CD4-positive, alpha-beta T cell treated with Interleukin-2 at 100 ng/mL for 4 hours (primary cell): Measurements from ENCODE around the gene KLHL13.
"Not testable (repeated sequence)": the region's sequence is repeated elsewhere in the genome, so short reads cannot be mapped to it uniquely, and the experiment has no call there.

Experiments
- DNase-seq: peaks from one replicate; pipeline ENCODE4 v3.0.0-alpha.2; 2020; ENCODE audit warnings: low spot score

KLHL13 gene

DNA sequence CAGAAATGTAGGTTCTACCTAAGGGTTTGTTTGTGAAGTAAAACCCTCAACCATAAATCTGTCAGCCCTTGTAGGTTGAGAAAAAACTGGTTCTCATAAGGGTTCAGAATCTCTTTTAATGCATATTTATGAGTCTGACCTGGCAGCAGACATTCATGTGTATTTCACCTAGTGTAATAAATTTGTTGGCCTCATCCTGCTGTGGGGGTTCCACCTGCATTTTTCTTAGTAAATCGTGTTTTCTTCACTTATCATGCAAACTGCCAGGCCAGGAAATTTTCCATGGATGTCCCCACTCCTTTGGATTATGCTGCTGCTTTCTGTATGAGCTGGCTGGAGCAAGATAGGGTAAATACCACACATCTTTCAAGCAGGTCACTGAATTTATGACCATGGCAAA is 42.4 kb downstream of the KLHL13 start:
- DNase-seq, result no peak

DNA sequence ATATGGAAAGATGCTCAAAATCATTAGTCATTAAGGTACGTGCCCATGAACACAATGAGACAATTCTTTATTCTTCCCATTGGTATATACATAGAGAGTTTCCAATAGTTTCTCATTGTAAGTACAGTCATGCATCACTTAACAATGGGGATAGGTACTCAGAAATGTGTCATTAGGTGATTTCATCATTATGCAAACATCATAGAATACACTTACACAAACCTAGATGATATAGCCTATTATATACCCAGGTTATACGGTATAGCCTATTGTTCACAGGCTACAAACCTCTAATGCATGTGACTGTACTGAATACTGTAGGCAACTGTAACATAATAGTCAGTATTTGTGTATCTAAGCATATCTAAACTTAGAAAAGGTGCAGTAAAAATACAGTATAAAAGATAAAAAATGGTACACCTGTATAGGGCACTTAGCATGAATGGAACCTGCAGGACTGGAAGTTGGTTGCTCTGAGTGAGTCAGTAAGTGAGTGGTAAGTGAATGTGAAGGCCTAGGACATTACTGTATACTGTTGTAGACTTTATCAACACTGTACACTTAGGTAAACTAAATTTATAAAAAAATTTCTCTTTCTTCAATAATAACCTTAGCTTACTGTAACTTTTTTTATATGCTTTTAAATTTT is 49.6 kb downstream of the KLHL13 start:
- no peak for DNase-seq

DNA sequence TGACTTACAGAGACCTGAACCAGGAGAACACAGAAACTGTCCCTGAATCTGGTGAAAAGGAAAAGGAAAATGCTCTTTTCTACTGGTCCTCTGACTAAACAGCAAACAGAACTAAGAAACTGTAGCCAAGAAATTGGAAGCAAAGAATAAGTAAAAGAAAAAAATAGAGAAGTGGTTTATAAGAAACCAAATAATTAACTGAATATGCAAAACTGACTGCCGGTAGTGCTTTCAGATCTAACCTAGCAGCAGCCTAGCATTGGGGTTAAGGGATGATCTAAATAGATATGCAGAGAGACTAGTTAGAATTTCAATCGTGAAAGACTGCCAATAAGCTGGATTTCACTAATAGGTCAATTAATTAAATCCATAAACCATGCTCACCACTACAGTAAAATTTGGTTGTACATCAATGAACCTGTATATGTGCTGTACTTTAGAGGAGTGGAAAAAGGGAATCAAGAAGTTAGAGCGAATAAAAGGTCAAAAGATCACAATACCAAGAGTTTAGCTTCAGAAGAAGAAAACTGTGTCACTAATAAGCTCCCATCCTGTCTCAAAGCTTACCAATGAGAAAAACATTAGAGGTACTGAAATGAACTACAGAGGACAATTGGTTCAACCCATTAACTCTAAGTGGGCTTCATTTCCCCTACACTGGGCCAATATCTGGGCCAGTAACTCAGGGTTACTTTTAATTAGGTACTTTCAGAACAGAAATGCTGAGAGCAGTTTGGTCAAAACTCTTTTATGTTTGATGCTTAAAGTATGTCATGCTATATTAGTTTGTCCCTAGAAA is 53.6 kb downstream of the KLHL13 start:
- DNase-seq, result no peak

DNA sequence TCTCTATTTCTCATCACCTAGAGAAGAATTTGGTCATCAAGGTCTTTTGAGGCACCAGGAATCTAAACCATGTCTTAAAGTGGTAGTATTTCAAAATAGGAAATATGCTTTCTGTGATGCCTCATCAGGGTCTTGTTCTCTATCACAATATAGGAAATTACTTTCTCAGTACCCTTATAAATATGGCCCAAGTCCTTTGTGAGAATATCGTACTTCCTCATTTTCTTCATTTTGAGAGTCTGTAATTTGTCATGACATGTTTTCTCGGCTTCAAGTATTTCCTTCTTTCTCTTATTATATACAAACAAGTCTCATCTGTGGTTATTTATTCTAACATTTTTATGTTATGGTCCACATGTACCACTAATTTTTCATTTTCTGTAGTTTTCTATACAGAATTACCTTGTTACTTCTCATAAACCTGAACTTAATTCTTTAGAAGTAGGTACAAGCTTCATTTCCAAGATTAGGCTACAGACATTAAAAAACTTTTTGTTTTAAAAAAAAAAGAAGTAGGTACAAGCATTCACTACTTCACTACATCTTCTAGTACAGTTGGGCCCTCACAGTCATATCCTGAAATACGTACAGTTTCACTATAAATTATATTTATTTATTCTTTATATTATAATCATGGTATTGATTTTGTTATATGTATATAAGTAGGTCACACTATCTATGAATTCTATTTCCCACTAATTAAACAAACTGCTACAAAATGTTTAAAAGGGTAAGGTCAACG is 54.4 kb downstream of the KLHL13 start:
- no peak for DNase-seq

DNA sequence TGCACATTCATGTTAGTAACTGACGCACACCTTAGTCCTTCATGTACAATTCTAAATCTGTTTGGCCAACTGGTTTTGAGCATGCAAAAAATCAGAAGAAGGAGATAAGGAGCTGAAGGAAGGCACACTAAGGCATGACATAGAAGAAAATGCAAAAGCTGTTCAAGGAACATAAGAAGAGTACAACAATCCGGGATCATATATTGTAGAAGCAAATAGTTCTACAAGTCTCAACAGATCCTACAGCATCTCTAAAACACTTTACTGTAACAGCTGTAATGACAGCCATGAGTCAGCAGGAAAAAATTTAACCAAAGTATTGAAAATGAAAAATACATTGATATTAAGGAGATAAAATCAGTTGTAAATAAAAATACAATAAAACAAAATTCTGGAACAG is 57.7 kb downstream of the KLHL13 start:
- no peak for DNase-seq

DNA sequence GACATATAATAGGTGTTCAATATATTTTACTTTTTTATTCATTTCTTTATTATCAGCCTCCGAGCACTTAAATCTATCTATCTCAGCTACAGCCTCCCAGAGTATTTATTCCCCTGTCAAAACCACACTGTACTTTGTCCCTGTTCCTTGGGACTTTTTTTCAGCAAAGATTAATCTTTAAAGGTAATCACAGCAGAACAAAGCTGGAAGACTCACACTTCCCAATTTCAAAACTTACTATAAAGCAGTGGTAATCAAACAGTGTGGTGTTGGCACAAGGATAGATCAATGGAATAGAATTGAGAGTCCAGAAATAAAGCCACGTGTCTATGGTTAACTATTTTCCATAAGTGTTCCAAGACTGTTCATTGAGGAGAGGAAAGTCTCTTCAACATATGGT is 59.7 kb downstream of the KLHL13 start:
- no peak for DNase-seq

DNA sequence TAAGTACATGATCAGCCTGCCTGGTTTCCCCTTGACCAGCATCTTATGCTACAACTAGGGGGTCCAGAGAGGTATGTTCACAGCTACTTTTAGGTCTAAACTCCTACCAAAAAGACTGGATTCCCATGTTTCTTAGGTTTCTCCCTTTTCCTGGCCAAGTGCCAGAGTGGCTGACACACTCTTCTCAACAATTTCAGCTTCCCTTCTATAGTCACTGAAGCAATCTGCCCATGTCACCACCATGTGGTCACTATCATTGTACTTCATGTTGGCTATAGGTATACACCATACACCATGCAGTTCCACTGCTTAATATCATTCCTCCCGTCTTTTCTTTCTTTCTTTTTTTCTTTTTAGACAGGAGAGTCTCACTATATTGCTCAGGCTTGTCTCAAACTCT is 66.9 kb downstream of the KLHL13 start:
- DNase-seq, result no peak

DNA sequence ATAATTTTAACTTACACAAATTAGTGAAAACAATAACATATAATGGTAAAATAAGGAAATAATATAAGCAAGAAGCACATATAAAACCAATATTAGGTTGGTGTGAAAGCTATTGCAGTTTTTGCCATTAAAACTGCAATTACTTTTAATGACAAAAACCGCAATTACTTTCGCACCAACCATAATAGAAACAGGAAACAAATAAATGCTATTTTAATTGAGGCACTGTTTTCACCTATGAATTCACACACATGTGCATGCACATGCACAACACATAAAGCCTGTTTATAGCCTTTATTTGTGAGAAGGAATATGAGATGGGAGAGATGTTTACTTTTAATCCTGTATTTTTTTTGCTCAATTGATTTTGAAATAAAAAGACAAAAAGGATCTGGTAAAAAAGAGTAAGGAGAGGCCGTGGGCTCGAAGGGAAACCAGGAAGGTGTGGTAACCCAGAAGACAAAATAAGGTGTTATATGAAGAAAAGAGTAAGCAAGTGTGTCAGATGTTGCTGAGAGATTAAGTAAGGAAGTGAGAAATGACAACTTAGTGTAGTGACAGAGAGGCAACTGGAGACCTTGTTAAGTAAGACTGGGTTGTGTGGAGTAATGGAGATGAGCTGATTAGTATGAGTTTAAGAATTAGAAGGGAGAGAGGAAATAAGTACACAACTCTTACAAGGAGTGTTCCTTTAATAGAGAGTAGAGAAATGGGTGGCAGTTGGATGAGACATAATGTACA is 69.0 kb downstream of the KLHL13 start:
- no peak for DNase-seq

DNA sequence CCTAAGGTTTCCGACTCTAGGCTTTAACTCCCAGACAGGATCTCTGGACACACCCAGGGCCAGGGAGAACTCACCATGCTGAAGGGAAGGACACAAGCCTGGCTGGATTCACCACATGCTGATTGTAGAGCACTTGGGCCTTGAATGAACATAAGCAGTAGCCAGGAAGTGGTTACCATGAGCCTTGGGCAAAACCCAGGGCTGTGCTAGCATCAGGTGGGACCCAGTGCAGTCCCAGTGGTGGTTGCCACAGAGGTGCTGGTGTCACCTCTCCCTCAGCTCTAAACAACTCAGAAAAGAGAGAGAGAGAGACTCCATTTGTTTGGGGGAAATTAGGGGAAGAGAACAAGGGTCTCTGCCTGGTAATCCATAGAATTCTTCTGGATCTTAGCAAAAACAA is 77.0 kb downstream of the KLHL13 start:
- no peak for DNase-seq

DNA sequence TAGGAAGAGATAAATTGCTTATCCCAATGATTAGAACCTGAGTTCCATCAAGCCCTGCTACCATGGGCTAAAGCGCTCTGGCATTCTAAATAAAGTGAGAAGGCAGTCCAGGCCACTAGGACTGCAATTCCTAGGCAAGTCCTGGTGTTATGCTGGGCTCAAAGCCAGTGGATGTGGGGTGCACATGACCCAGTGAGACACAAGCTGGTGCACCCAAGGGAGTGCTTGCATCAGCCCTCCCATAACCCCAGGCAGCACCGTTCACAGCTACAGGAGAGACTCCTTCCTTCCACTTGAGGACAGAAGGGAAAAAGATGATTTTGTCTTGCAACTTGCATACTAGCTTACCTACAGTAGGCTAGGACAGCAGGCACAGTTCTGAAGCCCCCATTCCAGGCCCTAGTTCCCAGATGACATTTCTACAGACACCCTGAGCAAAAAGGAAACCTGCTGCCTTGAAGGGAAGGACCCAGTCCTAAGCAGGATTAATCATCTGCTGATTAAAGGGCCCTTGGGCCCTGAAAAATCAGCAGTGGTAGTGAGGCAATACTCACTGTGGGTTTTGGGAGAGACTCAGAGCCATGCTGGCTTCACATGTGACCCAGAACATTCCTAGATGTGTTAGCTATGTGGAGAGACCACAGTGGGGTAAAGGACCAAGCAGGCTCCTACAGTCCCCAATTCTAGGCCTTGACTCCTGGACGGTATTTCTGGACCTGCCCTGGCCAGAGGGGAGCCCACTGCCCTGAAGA is 77.8 kb downstream of the KLHL13 start:
- DNase-seq, result no peak

DNA sequence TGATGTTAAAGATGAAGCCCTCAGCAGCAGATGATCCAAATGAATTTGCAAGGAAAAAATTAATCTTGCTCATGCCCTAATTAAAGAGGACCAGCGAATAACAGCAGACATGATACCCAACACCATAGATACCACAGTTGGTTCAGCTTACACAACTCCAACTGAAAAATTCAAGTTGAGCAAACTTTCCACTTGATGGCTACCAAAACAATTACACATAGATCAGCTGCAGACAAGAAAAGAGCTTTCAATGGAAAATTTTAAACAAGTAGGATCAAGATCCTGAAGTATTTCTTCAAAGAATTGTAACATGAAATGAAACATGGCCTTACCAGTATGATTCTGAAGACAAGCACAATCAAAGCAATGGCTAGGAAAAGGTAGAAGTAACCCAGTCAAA is 90.0 kb downstream of the KLHL13 start:
- no peak for DNase-seq

DNA sequence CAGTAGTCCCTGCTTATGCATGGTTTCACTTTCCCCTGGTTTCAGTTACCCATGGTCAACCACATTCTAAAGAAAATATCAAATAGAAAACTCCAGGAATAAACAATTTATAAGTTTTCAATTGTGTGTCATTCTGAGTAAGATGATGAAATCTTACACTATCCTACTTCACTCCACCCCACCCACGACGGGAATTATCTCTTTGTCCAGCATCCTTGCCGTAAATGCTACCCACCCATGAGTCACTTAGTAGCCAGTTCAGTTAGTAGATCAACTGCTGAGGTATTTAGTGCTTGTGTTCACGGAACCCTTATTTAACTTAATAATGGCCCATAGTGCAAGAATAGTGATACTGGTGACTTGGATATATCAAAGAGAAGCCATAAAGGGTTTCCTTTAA is 91.4 kb downstream of the KLHL13 start:
- no peak for DNase-seq

DNA sequence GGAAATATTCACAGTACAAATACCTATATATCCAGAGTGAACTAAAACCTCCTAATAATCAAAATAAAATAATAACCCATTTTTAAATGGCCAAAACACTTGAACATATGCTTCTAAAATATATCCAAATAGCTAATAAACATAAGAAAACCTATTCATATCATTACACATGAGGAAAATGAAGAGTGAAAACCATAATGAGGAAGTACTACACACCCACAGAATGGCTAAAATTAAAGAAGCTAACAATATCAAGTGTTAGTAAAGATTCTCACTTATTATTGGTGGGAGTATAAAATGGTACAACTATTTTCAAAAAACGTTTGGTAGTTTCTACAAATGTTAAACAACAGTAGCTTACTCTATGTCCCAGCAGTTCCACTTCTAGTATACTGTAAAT is 92.1 kb downstream of the KLHL13 start:
- no peak for DNase-seq

DNA sequence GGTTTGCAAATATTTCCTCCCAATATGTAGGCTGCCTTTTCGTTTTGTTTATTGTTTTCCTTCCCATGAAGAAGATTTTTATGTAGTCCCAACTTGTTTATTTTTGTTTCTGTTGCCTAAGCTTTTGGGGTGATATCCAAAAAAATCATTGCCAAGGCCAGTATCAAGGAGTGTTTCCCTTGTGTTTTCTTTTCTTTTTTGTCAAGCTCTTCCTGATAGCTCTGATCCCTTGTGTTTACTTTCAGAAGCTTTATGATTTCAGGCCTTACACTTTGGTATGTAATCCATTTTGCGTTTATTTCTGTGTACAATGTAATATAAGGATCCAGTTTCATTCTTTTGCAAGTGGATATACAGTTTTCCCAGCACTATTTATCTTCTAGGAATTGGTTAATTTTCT is 93.9 kb downstream of the KLHL13 start:
- DNase-seq, result no peak

DNA sequence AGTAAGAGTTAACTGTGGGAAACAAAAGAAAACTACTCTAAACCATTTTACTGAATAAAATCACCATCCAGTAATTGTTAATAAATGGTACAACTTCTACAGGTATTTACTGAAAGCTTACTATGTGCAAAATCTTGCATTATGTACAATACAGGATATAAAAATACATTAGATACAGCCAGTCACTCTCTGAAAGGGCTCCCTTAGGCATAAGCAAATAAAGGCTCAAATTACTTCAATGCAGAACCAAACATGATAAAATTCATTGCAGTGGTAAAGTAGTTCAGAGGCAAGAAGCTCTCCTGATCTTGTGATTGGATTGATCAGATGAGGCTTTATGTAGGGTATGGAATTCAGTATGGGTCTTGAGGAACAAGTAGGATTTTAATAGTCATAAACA is 100.2 kb downstream of the KLHL13 start:
- no peak for DNase-seq

DNA sequence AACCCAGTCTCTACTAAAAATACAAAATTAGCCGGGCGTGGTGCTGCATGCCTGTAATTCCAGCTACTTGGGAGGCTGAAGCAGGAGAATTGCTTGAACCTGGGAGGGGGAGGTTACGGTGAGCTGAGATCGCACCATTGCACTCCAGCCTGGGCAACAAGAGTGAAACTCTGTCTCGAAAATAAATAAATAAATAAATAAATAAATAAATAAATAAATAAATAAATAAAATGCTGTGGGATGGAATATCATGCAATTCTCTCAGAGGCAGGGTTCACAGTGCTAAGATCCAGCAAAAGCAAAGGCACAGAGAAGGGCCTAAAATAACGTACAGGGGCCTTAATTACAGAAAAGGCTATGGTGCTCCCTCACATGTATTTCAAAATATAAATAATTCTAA is 114.2 kb downstream of the KLHL13 start:
- DNase-seq, result not testable (repeated sequence)

DNA sequence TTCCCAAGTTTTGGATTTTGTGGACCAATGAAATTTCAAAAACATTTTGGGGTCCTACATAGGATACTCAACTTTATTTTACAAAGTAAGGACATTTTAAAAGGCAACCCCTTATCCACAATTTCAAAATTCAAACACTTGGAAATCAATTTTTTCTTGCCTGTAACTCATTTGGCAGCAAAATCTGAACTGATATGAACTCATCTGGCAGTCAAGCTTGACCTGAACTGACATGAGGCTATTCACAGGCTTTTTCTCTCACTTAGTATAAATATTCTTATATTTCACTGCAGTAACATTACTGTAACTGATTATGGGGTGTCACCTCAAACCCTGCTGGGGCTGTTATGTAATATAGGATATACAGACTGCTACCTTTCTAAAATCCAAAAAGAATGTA is 116.1 kb downstream of the KLHL13 start:
- no peak for DNase-seq

DNA sequence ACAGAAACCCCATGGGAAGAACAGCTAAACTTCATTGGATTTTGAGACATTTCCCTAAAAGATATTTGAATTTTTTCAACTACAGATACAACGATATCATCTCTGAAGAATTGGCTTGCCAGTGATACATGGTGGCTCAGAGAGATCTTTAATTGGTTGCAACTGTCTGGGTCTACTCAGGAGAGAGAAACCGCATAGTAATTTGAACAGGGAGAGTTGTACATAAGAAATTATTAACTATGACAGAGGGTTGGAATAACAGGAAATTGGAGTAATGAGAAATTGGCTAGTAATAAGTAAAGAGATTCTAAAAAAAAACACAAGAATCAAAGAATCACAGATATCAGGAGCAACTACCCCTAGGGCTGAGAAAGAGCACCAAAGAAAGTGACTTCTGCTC is 118.4 kb downstream of the KLHL13 start:
- no peak for DNase-seq

DNA sequence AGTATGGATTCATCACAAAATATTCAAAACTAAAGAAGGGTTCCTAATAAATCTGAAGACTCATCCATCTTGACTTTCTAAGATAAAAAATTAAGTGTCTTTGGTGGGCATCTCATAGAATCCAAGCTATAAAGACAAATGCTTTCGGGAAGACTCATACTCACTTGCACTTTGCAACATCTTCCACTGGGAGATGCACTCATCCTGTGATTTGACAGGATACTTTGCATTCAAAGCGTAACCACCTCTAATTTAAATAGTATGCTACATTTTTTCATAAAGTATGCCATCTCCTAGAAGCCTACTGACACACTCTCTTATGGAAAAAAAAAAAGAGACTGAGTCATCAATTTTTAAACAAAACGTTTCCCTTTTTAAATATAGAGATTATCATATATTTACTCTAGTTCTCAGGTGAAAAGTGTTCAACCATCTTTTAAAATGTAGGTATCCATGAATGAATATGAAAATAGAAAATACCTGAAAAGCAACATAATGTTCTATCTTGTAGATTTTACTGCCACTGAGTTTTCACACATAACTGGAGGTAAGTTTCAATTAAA is 119.6 kb downstream of the KLHL13 start:
- no peak for DNase-seq

DNA sequence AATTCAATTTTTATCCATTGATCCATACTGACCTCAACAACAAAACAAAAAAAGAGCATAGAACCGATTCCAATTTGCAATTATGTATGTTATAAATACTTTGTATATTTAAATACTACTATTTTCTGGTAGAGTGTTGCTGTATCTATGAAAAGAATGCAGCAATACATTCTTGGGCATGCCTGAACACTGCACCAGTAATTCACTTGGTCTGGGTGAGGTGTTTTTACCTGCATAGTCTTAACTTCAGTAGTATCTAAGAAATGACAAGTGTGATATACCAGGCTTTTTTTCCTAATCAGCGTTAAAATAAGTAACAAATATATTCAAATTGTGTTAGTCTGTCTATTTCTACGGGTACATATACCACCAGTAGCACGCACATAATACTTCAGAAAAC is 120.2 kb downstream of the KLHL13 start:
- DNase-seq, result no peak

DNA sequence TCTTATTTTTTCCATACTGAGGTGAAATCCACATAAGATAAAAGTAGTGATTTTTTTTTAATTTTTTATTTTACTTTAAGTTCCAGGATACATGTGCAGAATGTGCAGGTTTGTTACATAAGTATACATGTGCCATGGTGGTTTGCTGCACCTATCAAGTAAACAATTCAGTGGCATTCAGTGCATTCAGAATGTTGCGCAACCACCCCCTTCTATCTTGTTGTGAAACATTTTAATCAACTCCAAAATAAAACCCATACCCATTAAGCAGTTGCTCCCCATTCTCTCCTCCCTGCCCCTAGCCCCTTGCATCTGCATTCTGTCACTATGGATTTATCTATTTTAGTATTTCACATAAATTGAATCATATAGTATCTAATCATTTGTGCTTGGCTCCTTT is 121.2 kb downstream of the KLHL13 start:
- no peak for DNase-seq
